ENCODE measurements around the gene CDHR2.

DNA sequence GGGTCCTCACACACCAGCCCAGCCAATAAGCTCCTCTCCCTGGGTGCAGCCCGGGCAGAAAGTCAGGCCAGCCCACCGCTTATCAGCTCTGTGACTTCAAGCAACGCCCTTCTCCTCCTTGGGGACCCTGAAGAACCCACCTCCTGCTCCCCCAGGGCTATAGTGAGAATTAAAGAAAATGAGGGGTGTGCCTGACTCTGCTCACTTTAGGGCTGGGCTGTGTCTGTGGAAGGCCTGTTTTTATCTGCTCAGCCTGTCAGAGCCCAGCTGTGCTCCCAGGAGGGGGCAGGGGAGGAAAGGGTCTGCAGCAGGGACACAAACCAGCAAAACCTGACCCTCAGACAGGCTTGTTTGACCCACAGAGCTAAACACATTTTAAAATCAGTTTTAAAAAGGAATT lies 56.9 kb downstream of the CDHR2 start:
- no peak for TF ChIP-seq GATA2 (IDR thresholded peaks at IDR 0.05; ENCODE audit: low read depth, low read length)
- TF ChIP-seq GATA3 (IDR thresholded peaks at IDR 0.05; ENCODE audit: low read depth, low read length) = no peak
